Common myeloid progenitor, CD34-positive (primary cell): ENCODE data around the gene NF2.

Experiments used
- CTCF ChIA-PET: fragments of 350-600 bp; sonication (Branson Sonifier 250); formaldehyde crosslinking; loops from one replicate; lab custom pipeline; 2021; ENCODE audit warnings: antibody characterized with exemption; lab: Charles Lee
- POLR2A ChIA-PET: fragments of 350-600 bp; sonication (Branson Sonifier 250); formaldehyde crosslinking; loops from one replicate; lab custom pipeline; 2021; ENCODE audit warnings: antibody characterized with exemption; lab: Charles Lee
- DNase-seq, 3 donors: peaks; one replicate each; pipeline versions ENCODE4 v3.0.0 to v3.0.0-alpha.2; 2013
- H3K27ac ChIP-seq, 2 experiments: 1 replicate in 1 of 2; 2 replicates in 1 of 2; pipeline ENCODE4 v1.7.0; 2013; ENCODE audit warnings: inconsistent platforms in 2 of 2, low read length in 2 of 2, mild to moderate bottlenecking in 2 of 2, low read depth in 1 of 2, moderate library complexity in 1 of 2; ENCODE audit not compliant: severe bottlenecking in 2 of 2, insufficient read depth in 1 of 2, poor library complexity in 1 of 2
- H3K27me3 ChIP-seq, 5 experiments: replicated peaks in 2 of 5; 1 replicate in 3 of 5; 2 replicates in 2 of 5; pipeline versions ENCODE4 v1.6.1 to v1.7.0; 2013; ENCODE audit warnings: low read length in 4 of 5, mild to moderate bottlenecking in 2 of 5, moderate library complexity in 2 of 5, inconsistent platforms in 1 of 5; ENCODE audit not compliant: insufficient read depth in 5 of 5, control insufficient read depth in 4 of 5
- H3K36me3 ChIP-seq, 4 experiments: 1 replicate in 2 of 4; 2 replicates in 2 of 4; pipeline versions ENCODE4 v1.6.1 to v1.7.0; 2013; ENCODE audit warnings: low read length in 3 of 4, control low read depth in 1 of 4, mild to moderate bottlenecking in 1 of 4; ENCODE audit not compliant: control insufficient read depth in 4 of 4, insufficient read depth in 4 of 4
- H3K4me1 ChIP-seq, 4 experiments: 1 replicate in 3 of 4; 2 replicates in 1 of 4; pipeline versions ENCODE4 v1.6.1 to v1.7.1; 2013; ENCODE audit warnings: low read length in 3 of 4, mild to moderate bottlenecking in 3 of 4, control low read depth in 1 of 4, inconsistent platforms in 1 of 4, moderate library complexity in 1 of 4; ENCODE audit not compliant: control insufficient read depth in 4 of 4, insufficient read depth in 4 of 4; ENCODE audit errors: control extremely low read depth in 1 of 4
- H3K4me3 ChIP-seq, 7 experiments: 1 replicate in 4 of 7; 2 replicates in 3 of 7; pipeline versions ENCODE4 v1.5.1 to v1.7.0; 2013; ENCODE audit warnings: mild to moderate bottlenecking in 7 of 7, low read length in 6 of 7, moderate library complexity in 6 of 7, inconsistent platforms in 2 of 7, low read depth in 2 of 7, control low read depth in 1 of 7; ENCODE audit not compliant: insufficient read depth in 4 of 7, control insufficient read depth in 1 of 7; ENCODE audit errors: extremely low read depth in 1 of 7
- H3K9me3 ChIP-seq, 5 experiments: 1 replicate in 4 of 5; 2 replicates in 1 of 5; pipeline versions ENCODE4 v1.6.1 to v1.7.1; 2013; ENCODE audit warnings: low read length in 4 of 5, mild to moderate bottlenecking in 2 of 5, inconsistent platforms in 1 of 5, low read depth in 1 of 5, moderate library complexity in 1 of 5; ENCODE audit not compliant: control insufficient read depth in 4 of 5, insufficient read depth in 2 of 5; ENCODE audit errors: control extremely low read depth in 1 of 5
- WGBS: methylation state at CpG from one replicate; pipeline ENCODE4 v1.1.5; 2013; ENCODE audit not compliant: insufficient coverage; 5-methylcytosine and 5-hydroxymethylcytosine counted together

NF2 gene

GRCh38 chr22:29673361-29674066 lies 70.1 kb downstream of the NF2 start:
- no peak overlapping the region for H3K27ac ChIP-seq
- peaks cover 8 to 88% (median 68%) of the 10 kb centered on the region in 4 experiments for H3K36me3 ChIP-seq
- H3K9me3 ChIP-seq: no peaks in the 10 kb centered on the region
- over 99% methylated on average over 12 of the region's 14 CpGs for WGBS
- ChIA-PET CTCF (interaction anchor here (1.6 to 2.2 kb wide), 2 partner anchors 11 to 16 kb away, joined by 5 to 6 read pairs; no protein-coding TSS in a partner anchor), POLR2A (interaction anchor here (0.6 kb wide), 1 partner anchor 161 kb away, joined by 3 read pairs; no protein-coding TSS in a partner anchor)
- DNase-seq: no peak
- H3K27me3 ChIP-seq: no peaks in the 10 kb centered on the region
- H3K4me3 ChIP-seq: no peak overlapping the region
- no peaks in the 10 kb centered on the region for H3K4me1 ChIP-seq

GRCh38 chr22:29674121-29674520 lies 70.7 kb downstream of the NF2 start:
- Histone ChIP-seq H3K4me1 (no peaks in the 10 kb centered on the region), H3K4me3 (no peak overlapping the region), H3K27me3 (no peaks in the 10 kb centered on the region), H3K27ac (no peak overlapping the region), H3K36me3 (peaks cover 8 to 88% (median 68%) of the 10 kb centered on the region in 4 experiments), H3K9me3 (no peaks in the 10 kb centered on the region)
- ChIA-PET CTCF (interaction anchor here (1.6 to 2.2 kb wide), 2 partner anchors 11 to 15 kb away, joined by 5 to 6 read pairs; no protein-coding TSS in a partner anchor), POLR2A (interaction anchor here (0.6 kb wide), 1 partner anchor 161 kb away, joined by 3 read pairs; no protein-coding TSS in a partner anchor)
- no peak for DNase-seq
- WGBS: 96% methylated on average over 8 of the region's 8 CpGs

- peaks cover 17 to 92% (median 72%) of the 10 kb centered on the region in 4 experiments for H3K36me3 ChIP-seq
- H3K27me3 ChIP-seq: no peaks in the 10 kb centered on the region
- no peaks in the 10 kb centered on the region for H3K9me3 ChIP-seq
- WGBS: no CpG with 5 or more reads among the region's 1 CpG
- DNase-seq: no peak
- no peak overlapping the region for H3K27ac ChIP-seq
- POLR2A ChIA-PET: no interaction called here
- CTCF ChIA-PET: interaction anchor here (1.6 to 1.8 kb wide), 2 partner anchors 10 to 43 kb away, joined by 3 to 4 read pairs; no protein-coding TSS in a partner anchor
- no peak overlapping the region for H3K4me3 ChIP-seq
- no peaks in the 10 kb centered on the region for H3K4me1 ChIP-seq
These were observed 75.9 kb downstream of the NF2 start for GRCh38 chr22:29679316-29679715.

- Histone ChIP-seq H3K4me1 (no peaks in the 10 kb centered on the region), H3K27me3 (no peaks in the 10 kb centered on the region), H3K36me3 (peaks cover 19 to 72% (median 51%) of the 10 kb centered on the region in 4 experiments), H3K9me3 (no peaks in the 10 kb centered on the region), H3K27ac (no peak overlapping the region), H3K4me3 (no peak overlapping the region)
- 100% methylated on average over 4 of the region's 4 CpGs for WGBS
- ChIA-PET POLR2A (no interaction called here), CTCF (interaction anchor here (1.1 to 1.2 kb wide), 2 partner anchors 47 to 322 kb away, joined by 3 to 4 read pairs; no protein-coding TSS in a partner anchor)
- no peak for DNase-seq
These were observed 80.1 kb downstream of the NF2 start for GRCh38 chr22:29683536-29683935.

- POLR2A ChIA-PET: interaction anchor here (0.6 kb wide), 1 partner anchor 866 kb away, joined by 3 read pairs; no protein-coding TSS in a partner anchor
- CTCF ChIA-PET: interaction anchor here (1.1 to 2.0 kb wide), 4 partner anchors 10 to 321 kb away, joined by 3 to 6 read pairs (median 4); no protein-coding TSS in a partner anchor
- peaks cover 19 to 67% (median 44%) of the 10 kb centered on the region in 4 experiments for H3K36me3 ChIP-seq
- H3K4me1 ChIP-seq: no peaks in the 10 kb centered on the region
- DNase-seq: no peak
- no peak overlapping the region for H3K27ac ChIP-seq
- no peak overlapping the region for H3K4me3 ChIP-seq
- no peaks in the 10 kb centered on the region for H3K9me3 ChIP-seq
- no peaks in the 10 kb centered on the region for H3K27me3 ChIP-seq
- 100% methylated on average over 4 of the region's 4 CpGs for WGBS
These were observed 80.8 kb downstream of the NF2 start for GRCh38 chr22:29684244-29684643.

GRCh38 chr22:29689206-29689879 lies 85.9 kb downstream of the NF2 start:
- Histone ChIP-seq H3K4me1 (no peaks in the 10 kb centered on the region), H3K9me3 (no peaks in the 10 kb centered on the region), H3K27ac (no peak overlapping the region), H3K4me3 (no peak overlapping the region), H3K36me3 (peaks cover 10 to 62% (median 39%) of the 10 kb centered on the region in 4 experiments), H3K27me3 (no peaks in the 10 kb centered on the region)
- ChIA-PET CTCF (interaction anchor here (0.7 to 3.0 kb wide), 16 partner anchors 10 to 566 kb away, joined by 3 to 18 read pairs (median 4); no protein-coding TSS in a partner anchor), POLR2A (no interaction called here)
- WGBS: 94% methylated on average over 3 of the region's 5 CpGs
- DNase-seq: no peak
